HG02759 (cell line): ENCODE data around the gene OXER1.

ENCODE experiments used
- ATAC-seq: cut with Tn5 transposase; IDR thresholded peaks from one replicate; pipeline ENCODE4 v1.9.1; 2021; ENCODE audit warnings: mild to moderate bottlenecking, moderate library complexity; ENCODE audit not compliant: unreplicated experiment

OXER1 gene

GRCh38 chr2:42770288-42771131 lies 6.6 kb upstream of the OXER1 start:
- ATAC-seq: peak; percentile 68

- ATAC-seq: no peak
Measured at GRCh38 chr2:42769583-42770287, 5.8 kb upstream of the OXER1 start.

GRCh38 chr2:42768706-42769256 lies 4.8 kb upstream of the OXER1 start:
- ATAC-seq: no peak

- no peak for ATAC-seq
Measured at GRCh38 chr2:42767899-42768705, 4.2 kb upstream of the OXER1 start.

GRCh38 chr2:42767080-42767898 lies 3.4 kb upstream of the OXER1 start:
- ATAC-seq: no peak

- ATAC-seq: no peak
Measured at GRCh38 chr2:42765686-42766085, 1.8 kb upstream of the OXER1 start.

GRCh38 chr2:42764901-42765300 lies 966 bp upstream of the OXER1 start:
- ATAC-seq: no peak

GRCh38 chr2:42762823-42763804 lies 821 bp downstream of the OXER1 start:
- ATAC-seq: no peak

- no peak for ATAC-seq
Measured at GRCh38 chr2:42762155-42762554, 1.8 kb downstream of the OXER1 start.

GRCh38 chr2:42761554-42761953 lies 2.4 kb downstream of the OXER1 start:
- no peak for ATAC-seq

GRCh38 chr2:42758751-42759150 lies 5.2 kb downstream of the OXER1 start:
- no peak for ATAC-seq

GRCh38 chr2:42757981-42758740 lies 5.8 kb downstream of the OXER1 start:
- ATAC-seq: no peak

- ATAC-seq: no peak
Measured at GRCh38 chr2:42756966-42757513, 6.9 kb downstream of the OXER1 start.

GRCh38 chr2:42756150-42756775 lies 7.7 kb downstream of the OXER1 start:
- no peak for ATAC-seq

GRCh38 chr2:42755191-42755880 lies 8.6 kb downstream of the OXER1 start:
- no peak for ATAC-seq

- no peak for ATAC-seq
Measured at GRCh38 chr2:42754776-42755140, 9.2 kb downstream of the OXER1 start.
